HG03432 (cell line): Measurements from ENCODE around the gene FBXO15.
A peak's percentile ranks its signal among the peaks of the same experiment; 100 is the strongest.

Experiments
- ATAC-seq: cut with Tn5 transposase; IDR thresholded peaks from one replicate; pipeline ENCODE4 v1.9.1; 2021; ENCODE audit warnings: mild to moderate bottlenecking, moderate library complexity; ENCODE audit not compliant: unreplicated experiment

Gene FBXO15

DNA sequence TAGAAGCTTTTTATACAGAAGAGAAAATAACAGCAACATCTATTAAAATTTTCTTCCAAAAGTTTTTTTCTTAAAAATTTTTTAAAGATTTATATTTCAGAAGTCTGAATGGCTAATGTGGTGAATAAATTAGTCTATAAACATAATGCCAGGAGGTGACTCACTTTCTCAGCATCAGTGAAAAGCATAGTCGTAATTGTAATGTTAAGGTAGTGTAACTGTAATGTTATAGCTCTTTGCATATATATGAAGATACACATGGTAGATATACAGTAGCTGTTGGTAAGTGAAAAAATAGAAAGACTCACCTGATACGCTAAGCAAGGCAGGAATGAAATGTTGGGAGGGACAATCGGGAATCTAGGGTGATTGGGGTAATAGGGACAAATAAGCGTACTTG, 6.2 kb upstream of the FBXO15 start:
- no peak for ATAC-seq

- ATAC-seq, result no peak
These were observed 5.7 kb upstream of the FBXO15 start for GRCh38 chr18:74153377-74153776.

DNA sequence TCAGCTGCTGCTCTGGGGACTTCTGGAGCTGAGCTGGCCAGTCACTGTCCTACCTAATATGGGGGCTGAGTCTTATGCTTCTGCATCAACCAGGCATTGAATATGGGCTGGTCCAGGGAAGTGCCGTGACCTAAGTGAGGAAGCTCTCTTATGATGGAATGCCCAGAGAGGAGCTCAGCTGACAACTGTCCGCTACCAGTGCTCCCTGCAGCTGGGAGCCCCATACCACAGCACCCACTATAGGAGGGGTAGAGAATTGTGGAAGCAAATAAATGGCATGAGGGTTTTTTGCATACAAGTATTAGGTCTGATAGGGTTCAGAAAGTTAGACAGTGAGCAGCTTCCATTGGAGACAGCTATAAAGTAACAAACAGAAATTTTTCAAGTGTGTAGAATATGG, 5.2 kb upstream of the FBXO15 start:
- ATAC-seq, result no peak

DNA sequence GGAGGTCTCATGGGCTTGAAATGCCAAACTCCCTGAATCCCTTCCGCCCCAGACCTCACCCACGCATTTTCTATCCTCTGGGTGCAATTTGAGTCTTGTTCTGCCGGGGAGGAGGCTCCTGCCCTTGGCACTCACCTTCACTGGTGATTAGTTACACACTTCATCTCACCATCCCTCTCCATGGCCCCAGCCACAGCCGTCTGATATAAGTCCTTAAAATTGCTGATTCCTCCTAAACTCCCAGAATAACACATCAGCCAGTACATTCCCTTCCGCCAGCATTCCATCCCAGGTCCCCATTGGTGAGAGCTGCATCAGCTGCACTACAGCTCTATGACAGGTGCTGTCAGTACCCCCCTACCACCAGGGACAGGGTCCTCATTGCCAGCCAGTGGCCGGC, 4.6 kb upstream of the FBXO15 start:
- ATAC-seq, result no peak

DNA sequence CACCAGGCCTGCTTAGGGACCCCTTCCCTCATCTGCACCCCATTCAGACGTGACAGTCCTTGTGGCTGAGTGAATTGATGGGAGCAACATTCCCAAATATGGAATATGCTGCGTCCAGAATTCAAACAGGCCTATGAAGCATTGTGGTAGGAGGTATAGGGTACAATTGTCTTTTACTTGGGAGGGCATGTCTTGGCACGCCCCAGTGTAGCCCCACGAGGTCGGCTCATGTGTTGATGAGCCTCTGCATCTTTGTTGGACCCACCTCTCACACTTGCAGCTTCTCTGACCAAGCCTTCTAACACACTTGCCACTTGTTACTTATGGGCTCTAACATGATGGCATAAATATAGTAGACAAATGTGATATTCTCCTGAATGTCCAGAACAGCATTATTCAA, 2.2 kb upstream of the FBXO15 start:
- no peak for ATAC-seq

GRCh38 chr18:74148543-74149070, 973 bp upstream of the FBXO15 start:
- peak; percentile 13 for ATAC-seq

- no peak for ATAC-seq
These were observed 199 bp downstream of the FBXO15 start for GRCh38 chr18:74147491-74147778.

GRCh38 chr18:74146756-74147155, 878 bp downstream of the FBXO15 start:
- no peak for ATAC-seq

DNA sequence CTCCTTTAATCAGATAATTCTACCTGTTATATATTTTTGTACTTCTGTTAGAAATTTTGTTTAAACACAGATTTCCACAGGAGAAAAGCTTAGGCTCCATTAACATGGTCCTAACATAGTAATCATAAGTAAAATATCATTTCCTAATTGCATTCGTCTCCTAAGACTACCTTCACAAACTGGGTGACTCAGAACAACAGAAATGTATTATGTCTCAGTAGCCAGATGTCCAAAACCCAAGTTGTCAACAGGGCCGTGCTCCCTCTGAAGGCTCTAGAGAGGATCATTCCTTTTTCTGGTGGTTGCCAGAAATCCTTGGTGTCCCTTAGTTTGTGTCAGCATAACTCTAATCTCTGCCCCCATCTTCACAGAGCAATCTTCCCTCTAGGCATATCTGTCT, 5.4 kb downstream of the FBXO15 start:
- no peak for ATAC-seq

DNA sequence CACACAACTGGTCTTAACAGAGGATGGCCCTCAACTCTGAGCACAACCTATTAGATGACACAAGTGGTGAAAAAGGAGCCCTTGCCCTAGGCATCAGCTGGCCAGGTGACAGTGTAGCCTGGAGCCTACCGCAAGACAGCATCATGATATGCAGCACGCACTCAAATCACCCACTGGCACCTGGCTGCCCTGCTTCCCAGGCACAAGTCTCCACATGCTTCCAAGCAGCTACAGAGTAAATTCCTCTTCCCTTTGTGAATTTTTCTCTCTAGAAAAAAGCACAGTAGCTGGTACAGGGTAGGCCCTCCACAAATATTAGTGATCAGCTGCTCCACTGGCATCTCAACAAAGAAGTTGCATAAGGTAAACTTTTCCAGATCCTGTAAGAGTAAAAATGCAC, 6.0 kb downstream of the FBXO15 start:
- no peak for ATAC-seq

- ATAC-seq, result no peak
These were observed 7.1 kb downstream of the FBXO15 start for GRCh38 chr18:74140582-74140981.

DNA sequence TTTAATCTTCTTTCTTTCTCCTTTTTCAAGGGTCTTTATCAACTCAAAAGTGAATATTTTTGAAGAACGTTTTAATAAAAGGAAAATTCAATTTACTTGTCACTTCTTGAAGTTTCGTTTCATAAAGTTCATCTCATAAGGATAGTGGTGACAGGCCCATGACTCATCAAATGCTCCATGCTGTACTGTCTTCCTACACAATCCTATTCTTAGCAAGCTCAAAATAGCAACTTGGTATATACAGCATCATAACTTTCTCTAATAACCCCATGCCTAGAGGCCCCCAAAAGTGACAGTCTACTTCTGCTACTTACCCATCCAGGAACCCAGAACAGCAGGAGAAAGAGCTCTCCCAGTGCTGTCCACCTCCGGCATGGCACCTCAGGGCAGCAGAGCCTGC, 7.7 kb downstream of the FBXO15 start:
- ATAC-seq, result peak; percentile 78

DNA sequence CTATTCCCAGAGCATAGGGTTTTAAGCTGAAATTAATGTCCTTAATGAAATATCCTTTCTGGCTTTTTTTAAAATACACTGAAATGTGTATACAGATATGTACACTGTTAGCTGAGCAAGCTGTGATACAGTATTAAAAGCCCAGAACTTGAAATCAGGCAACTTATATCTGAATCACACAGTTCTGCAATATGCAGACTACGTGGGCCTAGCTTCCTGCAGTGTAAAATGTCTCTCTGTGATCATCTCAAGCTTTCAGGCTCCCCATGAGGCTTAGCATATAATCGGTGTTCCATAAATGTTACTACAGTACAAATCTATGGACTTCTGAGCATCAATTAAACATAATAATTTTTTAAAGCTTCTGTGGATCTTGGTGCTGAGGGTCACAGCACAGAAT, 8.2 kb downstream of the FBXO15 start:
- ATAC-seq, result peak; percentile 39

- no peak for ATAC-seq
These were observed 9.6 kb downstream of the FBXO15 start for GRCh38 chr18:74137920-74138538.

DNA sequence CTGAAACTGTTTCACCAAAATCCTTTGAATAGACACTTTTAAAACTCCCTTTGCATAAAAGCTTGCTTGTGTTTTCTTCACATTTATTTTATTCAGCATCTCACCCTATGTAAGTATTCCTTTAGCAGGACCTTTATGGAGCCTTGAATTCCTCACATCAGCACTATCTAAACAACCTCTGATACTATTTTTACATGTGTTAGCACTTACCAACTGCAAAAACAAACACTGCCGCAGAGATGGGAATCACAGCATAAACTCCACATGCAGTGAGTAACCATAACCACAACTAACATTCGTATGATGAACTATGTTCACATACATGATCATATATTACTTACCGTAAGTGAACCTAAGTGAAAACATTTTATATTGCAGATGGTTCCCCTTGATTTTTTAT, 15.4 kb downstream of the FBXO15 start:
- ATAC-seq, result no peak

GRCh38 chr18:74131124-74131523, 16.5 kb downstream of the FBXO15 start:
- no peak for ATAC-seq

DNA sequence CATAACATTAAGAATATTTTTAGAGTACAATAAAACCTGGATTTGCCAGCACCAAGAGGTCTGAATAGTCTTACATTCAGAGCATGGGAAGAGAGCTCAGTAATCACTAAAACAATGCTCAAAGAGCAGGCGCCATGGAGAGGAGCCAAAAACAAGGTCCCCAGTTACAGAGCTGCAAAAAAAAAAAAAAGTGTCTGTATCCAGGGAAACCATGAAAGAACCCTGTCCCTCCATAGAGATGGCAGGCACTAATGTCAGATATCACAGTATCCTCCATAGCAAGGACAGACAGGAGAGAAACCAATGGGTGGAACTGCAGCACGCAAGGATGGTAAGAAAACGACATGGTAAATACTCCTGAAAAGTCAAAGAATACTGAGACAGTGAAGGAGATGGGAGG, 19.5 kb downstream of the FBXO15 start:
- ATAC-seq, result no peak

DNA sequence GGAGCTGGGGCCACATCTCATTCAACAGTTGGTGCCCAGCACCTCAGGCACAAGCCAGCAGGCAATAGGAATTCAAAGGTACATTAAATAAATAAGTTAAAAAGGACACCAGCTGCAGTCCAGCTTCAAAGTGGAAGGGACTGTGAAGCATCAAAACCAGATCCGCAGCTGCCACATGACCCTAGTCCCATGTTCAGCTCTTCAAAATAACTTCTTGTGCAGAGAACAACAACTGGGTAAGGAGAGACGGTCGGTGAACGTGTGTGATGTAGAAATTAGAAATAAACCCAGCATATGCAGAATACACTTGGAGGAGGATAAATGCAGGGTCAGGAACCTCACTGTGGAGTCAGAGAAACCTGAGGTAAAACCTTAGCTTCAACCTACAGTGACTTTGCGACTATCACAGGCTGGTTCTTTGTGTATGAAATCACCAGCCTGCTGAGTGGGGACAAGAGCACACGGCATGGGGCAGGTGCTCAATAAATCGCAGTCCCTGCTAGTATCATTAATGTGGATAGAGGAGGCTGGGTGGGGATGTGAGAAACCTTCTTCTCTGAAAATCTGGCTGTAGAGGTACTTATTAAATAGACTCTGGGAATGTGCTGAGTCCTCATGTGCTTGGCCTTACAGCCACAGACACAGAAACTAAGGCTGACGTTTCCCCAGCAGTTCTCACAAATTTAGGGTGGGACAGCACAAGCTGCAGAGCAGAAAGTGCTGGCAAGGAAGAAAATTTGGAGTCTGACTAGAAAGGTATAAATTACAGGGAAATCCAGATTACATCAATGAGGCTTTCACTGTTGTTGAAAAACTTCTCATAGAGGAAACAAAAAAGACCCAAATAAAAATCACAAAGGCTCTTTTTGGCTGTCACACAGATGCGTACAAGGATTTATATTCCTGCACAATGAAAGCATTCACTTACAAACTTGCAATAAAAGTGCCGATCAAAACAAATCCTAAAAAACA, 20.7 kb downstream of the FBXO15 start:
- no peak for ATAC-seq

DNA sequence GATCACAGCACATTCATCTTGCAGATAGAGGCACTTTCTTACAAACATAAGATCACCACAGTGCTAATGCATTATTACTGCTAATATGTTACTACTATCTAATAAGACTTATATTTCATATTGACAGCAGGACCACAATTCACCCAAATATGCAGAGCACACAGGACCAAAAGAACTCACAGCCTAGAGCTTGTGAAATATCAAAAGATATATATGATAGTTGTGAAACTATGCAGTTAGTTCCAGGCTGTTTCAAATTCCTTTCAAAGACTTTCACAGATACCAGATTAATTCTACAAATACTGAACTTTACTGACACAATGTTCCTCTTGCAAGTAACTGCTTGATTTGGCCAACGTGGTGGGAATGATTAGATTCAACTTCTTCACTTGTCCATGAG, 23.0 kb downstream of the FBXO15 start:
- ATAC-seq, result no peak

- no peak for ATAC-seq
These were observed 24.4 kb downstream of the FBXO15 start for GRCh38 chr18:74123200-74123599.

- peak; percentile 57 for ATAC-seq
These were observed 30.7 kb downstream of the FBXO15 start for GRCh38 chr18:74116633-74117554.
